ENCODE measurements around the gene THSD4. TPM values are rescaled to one million over a fixed set of nuclear protein-coding genes. Genes with fewer than 3 reads are reported as not detected.
A peak's percentile ranks its signal among the peaks of the same experiment; 100 is the strongest.

THSD4 gene
- total RNA-seq, 2 experiments from 2014 or later = not detected

DNA sequence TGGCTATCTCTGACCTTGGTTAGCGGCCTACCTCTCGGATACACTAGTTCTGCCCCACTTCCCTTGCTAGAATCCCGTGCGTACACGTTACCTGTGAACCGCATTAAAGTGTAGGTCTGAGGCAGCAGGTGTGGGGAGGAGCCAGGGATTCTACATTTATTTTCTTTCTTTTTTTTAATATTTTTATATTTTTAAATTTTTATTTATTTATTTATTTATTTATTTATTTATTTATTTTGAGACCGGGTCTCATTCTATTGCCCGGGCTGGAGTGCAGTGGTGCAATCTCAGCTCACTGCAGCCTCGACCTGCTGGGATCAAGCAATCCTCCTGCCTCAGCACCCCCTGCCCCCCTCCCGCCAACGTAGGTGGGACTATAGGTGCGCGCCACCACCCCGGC, 634.2 kb downstream of the THSD4 start:
- H3K27ac Mint-ChIP-seq = no peak overlapping the region
- TF ChIP-seq, protein P1, sequence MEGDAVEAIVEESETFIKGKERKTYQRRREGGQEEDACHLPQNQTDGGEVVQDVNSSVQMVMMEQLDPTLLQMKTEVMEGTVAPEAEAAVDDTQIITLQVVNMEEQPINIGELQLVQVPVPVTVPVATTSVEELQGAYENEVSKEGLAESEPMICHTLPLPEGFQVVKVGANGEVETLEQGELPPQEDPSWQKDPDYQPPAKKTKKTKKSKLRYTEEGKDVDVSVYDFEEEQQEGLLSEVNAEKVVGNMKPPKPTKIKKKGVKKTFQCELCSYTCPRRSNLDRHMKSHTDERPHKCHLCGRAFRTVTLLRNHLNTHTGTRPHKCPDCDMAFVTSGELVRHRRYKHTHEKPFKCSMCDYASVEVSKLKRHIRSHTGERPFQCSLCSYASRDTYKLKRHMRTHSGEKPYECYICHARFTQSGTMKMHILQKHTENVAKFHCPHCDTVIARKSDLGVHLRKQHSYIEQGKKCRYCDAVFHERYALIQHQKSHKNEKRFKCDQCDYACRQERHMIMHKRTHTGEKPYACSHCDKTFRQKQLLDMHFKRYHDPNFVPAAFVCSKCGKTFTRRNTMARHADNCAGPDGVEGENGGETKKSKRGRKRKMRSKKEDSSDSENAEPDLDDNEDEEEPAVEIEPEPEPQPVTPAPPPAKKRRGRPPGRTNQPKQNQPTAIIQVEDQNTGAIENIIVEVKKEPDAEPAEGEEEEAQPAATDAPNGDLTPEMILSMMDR (IDR thresholded peaks at IDR 0.05) = no peak
- no peaks in the 10 kb centered on the region for H3K9me3 Mint-ChIP-seq
- H3K36me3 Mint-ChIP-seq (ENCODE audit: low read depth) = no peaks in the 10 kb centered on the region
- DNase-seq (no peak), ATAC-seq (no peak)
- intact Hi-C loops (cut with micrococcal nuclease) = no loop called here
- no peaks in the 10 kb centered on the region for H3K4me1 Mint-ChIP-seq (ENCODE audit: low read depth)
- CTCF ChIA-PET = no interaction called here
- peaks cover 3% of the 10 kb centered on the region for H3K27me3 Mint-ChIP-seq
- POLR2A ChIA-PET = no interaction called here
- no peak overlapping the region for H3K4me3 Mint-ChIP-seq

DNA sequence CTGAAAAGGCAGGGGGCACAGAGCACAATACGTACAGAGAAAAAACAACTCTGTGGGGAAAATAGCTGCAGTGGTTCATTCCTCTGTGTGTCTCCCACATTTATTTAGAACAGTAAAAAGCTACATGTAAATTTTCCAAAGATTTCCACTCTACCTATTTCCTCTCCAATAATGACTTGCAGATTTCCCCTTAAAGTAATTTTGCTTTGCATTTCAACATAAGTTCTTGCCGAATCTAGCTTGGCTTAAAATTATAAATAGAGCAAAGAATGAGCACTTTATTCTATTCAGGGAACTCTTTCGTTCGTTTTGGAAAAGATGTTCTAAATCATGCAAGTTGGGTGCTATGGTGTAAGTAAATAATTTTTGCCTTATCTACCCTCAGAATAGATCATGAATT, 636.9 kb downstream of the THSD4 start:
- POLR2A ChIA-PET = no interaction called here
- H3K4me3 Mint-ChIP-seq = no peak overlapping the region
- no peaks in the 10 kb centered on the region for H3K36me3 Mint-ChIP-seq (ENCODE audit: low read depth)
- no peaks in the 10 kb centered on the region for H3K9me3 Mint-ChIP-seq
- TF ChIP-seq, protein P1 (IDR thresholded peaks at IDR 0.05) = no peak
- intact Hi-C loops (cut with micrococcal nuclease) = no loop called here
- CTCF ChIA-PET = interaction anchor here (0.8 to 3.4 kb wide), 7 partner anchors 8 to 411 kb away, joined by 3 to 27 read pairs (median 5); no protein-coding TSS in a partner anchor
- DNase-seq (no peak), ATAC-seq (no peak)
- no peaks in the 10 kb centered on the region for H3K4me1 Mint-ChIP-seq (ENCODE audit: low read depth)
- no peak overlapping the region for H3K27ac Mint-ChIP-seq
- peaks cover 12% of the 10 kb centered on the region for H3K27me3 Mint-ChIP-seq

DNA sequence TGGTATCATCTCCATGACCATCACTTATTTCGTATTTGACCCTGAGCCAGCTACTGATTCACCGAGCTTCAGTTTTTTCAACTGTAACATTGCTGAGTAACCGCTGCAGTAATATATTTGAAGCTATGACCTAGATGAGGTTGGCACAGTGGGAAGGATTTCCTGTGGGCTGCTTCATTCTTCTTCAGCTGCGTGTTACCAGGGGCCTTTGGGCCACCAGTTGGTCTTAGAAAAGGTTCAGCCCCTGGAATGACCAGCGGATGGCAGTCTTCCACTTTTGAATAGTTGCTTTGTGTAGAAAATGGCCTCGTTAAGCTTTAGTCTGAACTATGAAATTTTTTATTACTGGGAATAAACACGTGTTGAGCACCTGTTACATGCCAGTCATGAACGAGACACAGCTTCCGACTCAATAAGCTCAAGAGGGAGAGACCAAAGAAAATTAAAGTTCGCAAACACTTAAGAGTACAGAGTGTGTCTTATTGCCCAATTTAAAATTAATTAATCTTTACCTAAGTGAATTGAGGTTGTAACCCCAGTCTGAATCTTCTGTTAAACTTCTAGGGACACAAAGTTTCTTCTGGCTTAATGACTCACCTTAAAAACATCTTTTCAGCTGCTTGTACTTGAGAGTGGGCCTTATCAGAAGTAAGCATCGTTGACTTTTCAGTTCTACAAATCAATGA, 637.5 kb downstream of the THSD4 start:
- H3K27me3 Mint-ChIP-seq = peaks cover 12% of the 10 kb centered on the region
- TF ChIP-seq, protein P1 (IDR thresholded peaks at IDR 0.05) = peak; percentile 7
- ATAC-seq (peak; percentile 53), DNase-seq (peak; percentile 48)
- no peak overlapping the region for H3K27ac Mint-ChIP-seq
- H3K4me3 Mint-ChIP-seq = no peak overlapping the region
- ChIA-PET CTCF (interaction anchor here (0.7 to 3.4 kb wide), 8 partner anchors 9 to 410 kb away, joined by 3 to 27 read pairs (median 4); no protein-coding TSS in a partner anchor), POLR2A (interaction anchor here (0.6 kb wide), 1 partner anchor 87 kb away, joined by 4 read pairs; no protein-coding TSS in a partner anchor)
- intact Hi-C loops (cut with micrococcal nuclease) = no loop called here
- no peaks in the 10 kb centered on the region for H3K36me3 Mint-ChIP-seq (ENCODE audit: low read depth)
- no peaks in the 10 kb centered on the region for H3K9me3 Mint-ChIP-seq
- H3K4me1 Mint-ChIP-seq (ENCODE audit: low read depth) = no peaks in the 10 kb centered on the region

DNA sequence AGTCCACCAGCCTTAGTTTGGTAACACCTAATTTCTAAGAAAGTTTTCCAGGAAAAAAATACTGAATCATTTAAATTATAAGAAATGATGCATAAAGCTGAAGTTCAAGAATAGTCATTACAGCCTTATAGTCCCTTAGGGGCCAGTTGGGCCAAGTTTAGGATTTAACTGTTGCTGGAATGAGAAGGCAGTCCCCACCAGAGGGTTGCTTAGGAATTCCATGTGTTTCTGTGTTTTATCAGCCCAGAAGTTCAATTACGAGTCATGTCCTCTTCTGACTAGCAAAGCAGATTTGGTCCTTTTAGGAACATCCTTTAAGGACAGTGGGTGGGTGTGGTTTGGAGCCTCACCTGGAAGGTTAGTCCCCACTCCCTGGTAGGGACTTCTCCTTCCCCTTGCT, 638.1 kb downstream of the THSD4 start:
- intact Hi-C loops (cut with micrococcal nuclease) = no loop called here

DNA sequence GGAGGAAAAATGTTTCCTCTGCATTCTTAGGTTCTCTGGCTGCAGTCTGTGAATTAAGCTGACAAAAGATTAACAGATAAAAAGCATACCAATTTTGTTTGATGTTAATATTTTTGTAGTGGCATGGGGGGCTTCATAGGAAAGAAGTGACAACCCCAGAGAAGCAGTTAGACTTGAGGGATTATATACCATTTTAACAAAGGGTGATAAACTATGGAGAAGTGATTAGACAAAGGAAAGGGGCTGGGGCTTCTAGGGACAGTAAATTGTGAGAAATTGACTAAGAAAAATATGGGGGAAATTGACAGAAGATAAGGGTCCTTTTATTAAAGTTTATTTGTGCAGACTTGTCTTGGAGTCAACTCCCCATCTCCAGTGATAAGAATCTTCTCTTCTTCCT, 639.4 kb downstream of the THSD4 start:
- Mint-ChIP-seq H3K4me3 (no peak overlapping the region), H3K36me3 (ENCODE audit: low read depth) (no peaks in the 10 kb centered on the region), H3K27me3 (peaks cover 12% of the 10 kb centered on the region), H3K27ac (no peak overlapping the region), H3K4me1 (ENCODE audit: low read depth) (no peaks in the 10 kb centered on the region), H3K9me3 (no peaks in the 10 kb centered on the region)
- TF ChIP-seq, protein P1 (IDR thresholded peaks at IDR 0.05) = no peak
- intact Hi-C loops (cut with micrococcal nuclease) = no loop called here
- CTCF ChIA-PET = interaction anchor here (1.5 kb wide), 1 partner anchor 402 kb away, joined by 3 read pairs; no protein-coding TSS in a partner anchor
- DNase-seq (no peak), ATAC-seq (no peak)
- POLR2A ChIA-PET = no interaction called here

More for the DNA sequence above, 638.1 kb downstream of the THSD4 start:
- no peak for DNase-seq
- Mint-ChIP-seq H3K27ac (no peak overlapping the region), H3K27me3 (peaks cover 12% of the 10 kb centered on the region), H3K4me3 (no peak overlapping the region), H3K9me3 (no peaks in the 10 kb centered on the region), H3K36me3 (ENCODE audit: low read depth) (no peaks in the 10 kb centered on the region), H3K4me1 (ENCODE audit: low read depth) (no peaks in the 10 kb centered on the region)
- ChIA-PET POLR2A (interaction anchor here (0.6 kb wide), 1 partner anchor 87 kb away, joined by 4 read pairs; no protein-coding TSS in a partner anchor), CTCF (interaction anchor here (0.7 to 3.4 kb wide), 7 partner anchors 10 to 403 kb away, joined by 3 to 27 read pairs (median 5); no protein-coding TSS in a partner anchor)
- TF ChIP-seq, protein P1 (IDR thresholded peaks at IDR 0.05) = no peak
- ATAC-seq = no peak

All from activated CD8-positive, alpha-beta T cell treated with anti-CD3 and anti-CD28 coated beads for 36 hours (primary cell).